Epithelial cell of esophagus (primary cell): ENCODE results near the gene PATE2.
A peak's percentile ranks its signal among the peaks of the same experiment; 100 is the strongest.

ENCODE experiments used
- DNase-seq: peaks from one replicate; pipeline ENCODE4 v3.0.0; 2010; ENCODE audit warnings: low read depth
- H3K4me3 ChIP-seq: 2 replicates; pipeline ENCODE4 v1.5.1; 2011; ENCODE audit warnings: mild to moderate bottlenecking, low read length, control low read depth
- CTCF ChIP-seq: IDR thresholded peaks from 2 replicates; pipeline ENCODE4 v1.5.1; 2011; ENCODE audit warnings: low read depth, mild to moderate bottlenecking, low read length, control low read depth, inconsistent platforms; ENCODE audit not compliant: insufficient read depth; ENCODE audit errors: missing control alignments

Gene PATE2

DNA sequence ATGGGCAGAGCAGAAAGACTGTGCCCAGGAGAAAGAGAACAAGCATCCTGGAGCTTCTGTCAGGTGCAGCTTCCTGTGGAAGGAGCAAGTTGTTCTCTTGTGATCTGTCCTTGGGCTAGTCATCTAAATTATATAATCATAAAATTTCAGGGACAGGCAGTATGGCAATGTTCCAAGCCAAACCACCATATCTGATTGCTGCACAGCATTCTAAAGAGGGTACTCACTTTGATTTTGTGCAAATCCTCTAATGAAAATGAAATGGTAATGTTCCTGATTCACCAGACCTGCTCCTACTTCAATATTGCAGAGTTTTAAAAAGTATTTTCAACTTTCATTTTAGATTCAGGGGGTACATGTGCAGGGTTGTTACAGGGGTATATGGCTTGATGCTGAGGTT is at the start of gene PATE2:
PATE2 (minus strand) TSS at position 101 of the 400 bp plus-strand sequence; CDS start at position 46, 55 bp downstream.
- DNase-seq: no peak
- no peak for TF ChIP-seq CTCF

DNA sequence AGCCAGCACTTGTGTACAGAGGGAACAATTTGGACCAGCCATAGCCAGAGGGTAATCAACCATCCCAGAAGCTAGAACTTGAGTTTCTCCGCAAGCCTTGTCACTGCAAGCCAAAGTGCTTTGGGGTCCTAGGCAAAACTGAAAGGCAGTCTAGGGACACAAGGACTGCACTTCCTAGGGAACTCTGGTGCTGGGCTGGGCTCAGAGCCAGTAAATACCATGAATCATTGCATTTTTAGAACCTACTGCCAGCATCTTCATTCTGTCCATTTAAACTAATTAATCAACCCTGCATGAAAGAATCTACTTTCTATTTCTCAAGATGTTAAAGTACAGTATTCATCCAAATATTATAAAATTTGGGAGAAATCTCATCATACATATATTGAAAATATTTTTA is 29.3 kb upstream of the PATE2 start:
- no peak overlapping the region for H3K4me3 ChIP-seq
- peak; percentile 14 for DNase-seq
- TF ChIP-seq CTCF: no peak

More for the DNA sequence above, at the start of gene PATE2:
- H3K4me3 ChIP-seq: no peak within 1 kb of the TSS

DNA sequence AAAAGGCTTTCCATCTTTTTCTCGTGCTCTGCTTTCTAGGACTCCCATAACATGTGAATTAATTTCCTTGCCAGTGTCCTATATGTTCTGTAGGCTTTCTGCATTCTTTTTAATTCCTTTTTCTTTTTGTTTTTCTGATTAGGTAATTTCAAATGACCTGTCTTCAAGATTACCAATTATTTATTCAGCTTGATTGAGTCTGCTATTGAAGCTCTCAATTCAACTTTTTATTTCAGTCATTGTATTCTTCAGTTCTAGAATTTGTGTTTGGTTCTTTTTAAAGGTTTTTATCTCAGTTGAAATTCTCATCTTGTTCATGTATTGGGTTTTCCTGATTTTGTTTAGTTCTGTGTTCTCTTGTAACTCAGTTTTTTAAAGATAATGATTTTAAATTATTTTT is 23.8 kb upstream of the PATE2 start:
- no peak for DNase-seq
- TF ChIP-seq CTCF: no peak
- no peak overlapping the region for H3K4me3 ChIP-seq

DNA sequence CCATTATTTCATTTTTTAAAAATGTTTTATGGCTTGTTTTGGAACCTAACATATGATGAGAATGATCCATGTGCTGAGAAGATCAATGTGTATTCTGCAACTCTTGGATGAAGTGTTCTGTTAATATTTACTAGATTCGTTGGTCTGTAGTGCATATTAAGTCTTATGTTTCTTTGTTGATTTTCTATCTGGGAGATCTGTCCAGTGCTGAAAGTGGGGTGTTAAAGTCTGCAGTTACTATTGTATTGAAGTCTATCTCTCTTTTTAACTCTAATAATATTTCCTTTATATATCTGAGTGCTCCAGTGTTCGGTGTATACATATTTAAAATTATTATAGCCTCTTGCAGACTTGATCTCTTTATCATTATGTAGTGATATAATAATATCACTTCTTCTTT is 21.2 kb upstream of the PATE2 start:
- no peak for DNase-seq
- no peak for TF ChIP-seq CTCF
- no peak overlapping the region for H3K4me3 ChIP-seq

GRCh38 chr11:125797641-125798040 is 19.0 kb upstream of the PATE2 start:
- DNase-seq: no peak
- H3K4me3 ChIP-seq: no peak overlapping the region
- TF ChIP-seq CTCF: no peak

DNA sequence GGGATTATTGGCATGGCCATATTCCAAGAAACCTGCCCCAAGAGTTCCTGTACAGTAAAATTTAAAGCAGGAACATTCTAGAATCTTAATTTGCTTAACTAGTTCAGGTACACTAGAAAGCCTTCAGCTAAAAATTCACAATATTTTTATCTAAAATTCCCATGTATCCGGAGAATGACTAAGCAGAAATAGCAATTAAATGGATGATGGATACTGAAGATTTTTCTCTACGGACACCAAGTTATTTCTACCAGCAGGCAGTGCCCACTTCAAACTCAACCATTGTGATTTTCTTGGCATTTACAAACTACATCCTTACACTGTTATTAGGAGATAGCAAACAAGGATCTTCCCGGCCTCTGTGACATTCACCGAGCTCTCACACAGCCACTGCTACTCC is 12.2 kb upstream of the PATE2 start:
- DNase-seq: no peak
- TF ChIP-seq CTCF: no peak
- no peak overlapping the region for H3K4me3 ChIP-seq

GRCh38 chr11:125787827-125788226 is 9.2 kb upstream of the PATE2 start, which contains the start of gene PATE3:
TSS of gene PATE3 (plus strand) at chr11:125788127. CDS start at chr11:125788152, 25 bp downstream.
- TF ChIP-seq CTCF: no peak
- no peak for DNase-seq
- no peak within 1 kb of the TSS for H3K4me3 ChIP-seq
